GM21723 (cell line): ENCODE results near the gene VAV1.
"Not testable (repeated sequence)": the region's sequence is repeated elsewhere in the genome, so short reads cannot be mapped to it uniquely, and the experiment has no call there.

Experiments used
- ATAC-seq: cut with Tn5 transposase; IDR thresholded peaks from one replicate; pipeline ENCODE4 v1.9.1; 2021; ENCODE audit warnings: mild to moderate bottlenecking, moderate library complexity; ENCODE audit not compliant: unreplicated experiment

VAV1 gene

GRCh38 chr19:6842871-6843607 lies 70.5 kb downstream of the VAV1 start:
- ATAC-seq = no peak

DNA sequence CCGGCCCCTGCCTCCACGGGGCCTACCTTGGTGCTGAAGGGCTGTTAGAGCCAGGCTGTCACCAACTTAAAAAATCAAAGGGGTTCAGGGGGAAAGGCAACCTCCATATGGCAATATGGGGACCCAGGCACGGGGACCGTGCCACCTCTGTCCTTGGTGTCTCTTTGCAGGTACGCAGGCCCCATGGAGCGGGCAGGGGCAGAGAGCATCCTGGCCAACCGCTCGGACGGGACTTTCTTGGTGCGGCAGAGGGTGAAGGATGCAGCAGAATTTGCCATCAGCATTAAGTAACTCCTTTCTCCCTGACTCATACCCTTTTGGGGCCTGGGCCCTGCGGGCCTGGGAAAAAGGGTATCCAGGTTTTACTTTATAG lies 75.3 kb downstream of the VAV1 start:
- ATAC-seq = no peak

- ATAC-seq = no peak
Measured at GRCh38 chr19:6848986-6849385, 76.5 kb downstream of the VAV1 start.

DNA sequence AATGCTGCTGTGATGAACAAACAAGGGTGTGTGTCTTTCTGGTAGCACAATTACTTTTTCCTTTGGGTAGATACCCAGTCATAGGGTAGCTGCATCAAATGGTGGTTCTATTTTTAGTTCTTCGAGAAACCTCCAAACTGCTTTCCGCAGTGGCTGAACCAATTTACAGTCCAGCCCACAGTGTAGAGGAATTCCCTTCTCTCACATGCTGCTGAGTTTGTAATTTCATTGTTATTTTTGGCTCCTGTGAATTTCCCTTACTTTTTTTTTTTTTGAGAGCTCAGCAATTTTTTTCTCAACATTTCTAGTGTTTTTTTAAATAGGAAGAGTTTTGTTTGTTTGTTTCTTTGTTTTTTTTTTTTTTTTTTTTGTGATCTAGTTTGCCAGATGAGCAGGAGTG lies 77.4 kb downstream of the VAV1 start:
- no peak for ATAC-seq

DNA sequence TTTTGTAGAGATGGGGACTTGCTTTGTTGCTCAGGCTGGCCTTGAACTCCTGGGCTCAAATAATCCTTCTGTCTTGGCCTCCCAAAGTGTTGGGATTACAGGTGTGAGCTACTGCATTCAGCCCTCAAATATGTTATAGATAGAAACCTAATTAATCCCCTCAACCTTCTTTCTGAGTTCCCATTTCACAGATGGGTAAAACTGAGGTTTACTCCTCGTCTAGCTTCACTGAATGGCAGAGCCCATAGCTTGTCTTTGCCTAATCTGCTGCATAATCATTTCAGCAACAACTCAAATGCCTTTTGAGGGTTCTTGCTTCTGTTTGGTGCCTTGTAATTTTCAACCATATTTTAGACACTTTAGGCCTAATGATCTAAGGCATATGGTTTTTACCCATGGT lies 78.9 kb downstream of the VAV1 start:
- no peak for ATAC-seq

DNA sequence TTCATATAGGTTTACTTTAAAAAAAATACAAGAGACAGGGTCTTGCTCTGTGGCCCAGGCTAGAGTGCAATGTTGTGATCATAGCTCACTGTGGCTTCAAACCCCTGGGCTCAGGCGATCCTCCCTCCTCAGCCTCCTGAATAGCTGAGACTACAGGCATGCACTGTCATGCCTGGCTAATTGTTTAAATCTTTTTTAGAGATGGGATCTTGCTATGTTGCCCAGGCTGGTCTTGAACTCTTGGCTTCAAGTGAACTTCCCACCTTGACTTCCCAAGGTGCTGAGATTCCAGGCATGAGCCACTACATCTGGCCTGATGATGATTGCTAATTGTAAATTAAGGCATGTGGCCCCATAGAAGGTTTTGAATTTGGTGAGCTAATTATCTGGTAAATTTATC lies 79.5 kb downstream of the VAV1 start:
- ATAC-seq = no peak

- no peak for ATAC-seq
Measured at GRCh38 chr19:6853868-6854267, 81.4 kb downstream of the VAV1 start.

DNA sequence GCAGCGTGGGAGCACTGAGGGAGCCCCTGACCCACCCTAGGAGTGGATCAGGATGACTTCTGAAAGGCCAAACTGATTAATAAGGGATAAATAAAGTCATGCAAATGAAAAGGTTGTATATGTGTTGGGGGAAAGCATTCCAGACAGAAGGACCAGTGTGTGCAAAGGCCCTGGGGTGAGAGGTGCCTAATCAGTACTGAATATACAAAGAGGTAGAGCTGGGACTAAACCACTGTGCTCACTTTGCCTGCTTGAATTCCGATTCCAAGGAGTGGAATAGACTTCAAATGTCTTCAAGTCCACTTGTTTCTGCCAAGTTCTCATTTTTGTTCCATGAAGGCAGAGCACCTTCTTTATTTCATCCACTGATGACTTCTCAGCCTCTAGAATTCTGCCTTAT lies 82.2 kb downstream of the VAV1 start:
- ATAC-seq = no peak

- no peak for ATAC-seq
Measured at GRCh38 chr19:6856749-6857372, 84.4 kb downstream of the VAV1 start.

GRCh38 chr19:6861683-6862286 lies 89.3 kb downstream of the VAV1 start:
- no peak for ATAC-seq

DNA sequence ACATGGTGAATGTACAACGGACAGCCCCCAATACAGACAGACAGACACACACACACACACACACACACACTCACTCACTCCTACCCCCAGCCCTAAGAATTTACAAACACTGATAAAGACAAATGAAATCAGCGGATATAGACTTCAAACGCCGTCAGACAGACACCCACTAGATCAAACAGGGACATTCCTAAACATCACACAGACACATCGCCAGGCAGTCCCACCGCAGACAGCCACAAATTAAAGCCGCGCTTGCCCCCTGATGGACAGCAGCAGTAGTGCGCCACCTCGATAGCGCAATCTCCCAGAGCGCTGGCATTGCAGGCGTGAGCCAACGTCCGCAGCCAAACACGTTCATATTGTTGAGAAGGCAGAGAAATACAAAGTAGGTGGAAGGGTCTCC lies 90.2 kb downstream of the VAV1 start:
- no peak for ATAC-seq

GRCh38 chr19:6864325-6864940 lies 91.9 kb downstream of the VAV1 start:
- ATAC-seq = no peak

- ATAC-seq = no peak
Measured at GRCh38 chr19:6865849-6866248, 93.3 kb downstream of the VAV1 start.

DNA sequence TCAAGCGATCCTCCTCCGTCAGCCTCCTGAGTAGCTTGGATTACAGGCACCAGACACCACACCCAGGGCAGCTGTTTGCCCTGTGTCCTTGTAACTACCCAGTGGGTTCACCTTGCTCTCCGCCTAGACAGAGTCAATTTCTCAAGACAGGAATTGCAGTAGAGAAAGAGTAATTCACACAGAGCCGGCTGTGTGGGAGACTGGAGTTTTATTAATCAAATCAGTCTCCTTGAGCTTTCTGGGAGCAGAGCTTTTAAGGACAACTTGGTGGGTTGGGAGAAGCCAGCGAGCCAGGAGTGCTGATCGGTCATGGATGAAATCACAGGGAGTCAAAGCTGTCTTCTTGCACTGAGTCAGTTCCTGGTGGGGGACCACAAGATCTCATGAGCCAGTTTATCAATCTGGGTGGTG lies 94.2 kb downstream of the VAV1 start:
- ATAC-seq = no peak

GRCh38 chr19:6868351-6868750 lies 95.8 kb downstream of the VAV1 start:
- ATAC-seq = no peak

DNA sequence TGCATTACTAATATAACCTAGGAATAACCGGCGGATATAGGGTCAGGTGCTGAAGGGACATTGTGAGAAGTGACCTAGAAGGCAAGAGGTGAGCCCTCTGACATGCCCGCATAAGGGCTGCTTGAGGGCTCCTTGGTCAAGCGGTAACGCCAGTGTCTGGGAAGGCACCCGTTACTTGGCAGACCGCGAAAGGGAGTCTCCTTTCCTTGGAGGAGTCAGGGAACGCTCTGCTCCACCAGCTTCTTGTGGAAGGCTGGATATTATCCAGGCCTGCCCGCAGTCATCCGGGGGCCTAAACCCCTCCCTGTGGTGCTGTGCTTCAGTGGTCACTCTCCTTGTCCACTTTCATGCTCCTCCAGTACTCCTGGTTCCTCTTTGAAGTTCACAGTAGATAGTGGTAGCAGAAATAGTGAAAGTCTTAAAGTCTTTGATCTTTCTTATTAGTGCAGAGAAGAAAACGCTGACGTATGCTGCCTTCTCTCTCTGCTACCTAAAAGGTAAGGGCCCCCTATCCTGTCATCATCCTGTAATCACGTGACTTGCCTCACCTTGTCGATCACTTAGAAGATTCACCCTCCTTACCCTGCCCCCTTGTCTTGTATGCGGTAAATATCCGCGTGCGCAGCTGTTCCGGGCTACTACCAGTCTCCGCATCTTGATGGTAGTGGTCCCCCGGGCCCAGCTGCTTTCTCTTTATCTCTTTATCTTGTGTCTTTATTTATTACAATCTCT lies 96.8 kb downstream of the VAV1 start:
- ATAC-seq = not testable (repeated sequence)

DNA sequence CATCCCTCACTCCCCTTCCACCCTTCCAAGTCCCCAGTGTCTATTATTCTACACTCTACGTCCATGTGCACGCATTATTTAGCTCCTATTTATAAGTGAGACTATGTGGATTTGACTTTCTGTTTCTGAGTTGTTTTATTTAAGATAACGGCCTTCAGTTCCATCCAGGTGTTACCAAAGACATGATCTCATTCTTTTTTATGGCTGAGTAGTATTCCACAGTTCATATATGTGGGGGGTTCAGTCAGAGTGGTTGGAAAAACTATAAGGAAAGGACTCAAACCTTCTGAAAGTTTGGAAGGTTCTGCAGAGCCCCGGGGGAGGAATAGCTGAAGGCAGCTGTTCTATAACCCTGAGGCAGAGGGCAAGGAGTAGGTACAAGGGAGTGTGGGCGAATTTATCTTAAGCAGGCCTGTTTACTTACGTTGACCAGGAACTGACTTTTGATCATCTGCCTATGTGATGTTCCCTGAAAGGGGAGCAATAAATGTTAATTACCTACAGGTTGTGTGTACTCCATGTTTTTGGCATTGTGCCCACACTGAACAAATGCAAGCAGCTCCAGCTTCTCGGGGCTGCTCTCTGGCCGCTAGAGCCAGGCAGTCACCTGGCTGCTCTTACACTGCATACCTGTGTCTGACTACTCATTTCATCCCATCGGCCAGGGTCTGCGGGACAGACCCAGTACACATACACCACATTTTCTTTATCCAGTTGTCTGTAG lies 101.4 kb downstream of the VAV1 start:
- ATAC-seq = no peak

DNA sequence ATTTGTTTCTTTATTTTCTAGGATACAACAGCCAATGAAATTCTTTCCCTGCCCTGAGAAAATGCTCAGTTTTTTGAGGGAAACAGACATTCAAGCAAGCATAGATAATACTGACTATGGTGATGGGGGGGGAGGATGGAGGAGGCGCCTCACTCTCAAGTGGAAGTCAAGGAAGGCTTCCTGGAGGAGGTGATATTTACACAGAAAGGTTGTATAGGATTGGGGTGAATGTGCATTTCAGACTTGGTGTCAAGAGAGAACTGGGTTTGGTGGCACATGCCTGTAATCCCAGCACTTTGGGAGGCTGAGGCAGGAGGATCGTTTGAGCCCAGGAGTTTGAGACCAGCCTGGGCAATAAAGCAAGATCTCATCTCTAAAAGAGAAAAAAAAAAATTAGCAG lies 102.7 kb downstream of the VAV1 start:
- no peak for ATAC-seq

DNA sequence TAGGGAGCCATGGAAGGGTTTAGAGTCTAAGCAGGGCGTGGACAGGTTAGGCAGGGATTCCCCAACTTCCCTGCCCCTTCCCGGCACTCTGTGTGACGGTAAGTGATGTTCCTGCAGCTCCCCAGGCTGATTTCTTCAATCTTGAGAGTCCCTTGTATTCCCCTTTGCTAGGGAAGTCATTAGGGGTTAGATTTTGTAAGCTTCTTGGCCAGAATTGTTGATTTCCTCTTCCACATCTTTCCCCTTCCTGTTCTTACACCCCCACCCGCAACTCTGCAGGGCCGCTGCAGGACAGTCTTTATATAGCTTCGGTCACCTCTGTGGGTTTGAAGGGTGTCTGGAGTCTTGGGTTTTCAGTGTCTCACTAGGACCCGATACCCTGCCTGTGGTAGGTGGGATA lies 104.2 kb downstream of the VAV1 start:
- no peak for ATAC-seq

GRCh38 chr19:6877766-6878165 lies 105.3 kb downstream of the VAV1 start:
- no peak for ATAC-seq
